K562 (cell line): ENCODE data around the gene GCNT2. TPM values are rescaled to one million over a fixed set of nuclear protein-coding genes. Genes with fewer than 3 reads are reported as not detected.
A peak's percentile ranks its signal among the peaks of the same experiment; 100 is the strongest.

Experiments
- FOXA1 ChIP-seq: fragments of 450-650 bp; IDR thresholded peaks from 2 replicates; pipeline ENCODE4 v1.6.1; 2016; ENCODE audit warnings: mild to moderate bottlenecking, borderline replicate concordance
- HOXB6 ChIP-seq: fragments of 250-450 bp; sonication (Bioruptor Pico); IDR thresholded peaks from 2 replicates; pipeline ENCODE4 v1.5.1; 2022; ENCODE audit warnings: mild to moderate bottlenecking, borderline replicate concordance
- MIER1 ChIP-seq: fragments of 450-650 bp; IDR thresholded peaks from 2 replicates; pipeline ENCODE4 v1.6.1; 2016; ENCODE audit warnings: antibody characterized with exemption, mild to moderate bottlenecking, low read depth
- NFE2 ChIP-seq: IDR thresholded peaks from 2 replicates; pipeline ENCODE4 v1.6.1; 2014; ENCODE audit warnings: antibody characterized with exemption, low read depth
- NUFIP1 ChIP-seq: fragments of 450-650 bp; IDR thresholded peaks from 2 replicates; pipeline ENCODE4 v1.6.1; 2018; ENCODE audit not compliant: partially characterized antibody
- TRIM24 ChIP-seq, 2 experiments: fragments of 450-650 bp; IDR thresholded peaks; 2 replicates each; pipeline ENCODE4 v1.6.1; 2016
- ZNF146 ChIP-seq: IDR thresholded peaks from one replicate; pipeline ENCODE4 v1.6.1; 2018; ENCODE audit warnings: missing compliant biosample characterization; ENCODE audit not compliant: unreplicated experiment
- ZNF551 ChIP-seq: fragments of 250-450 bp; sonication (Bioruptor Pico); IDR thresholded peaks from 2 replicates; pipeline ENCODE4 v1.5.0; 2021; ENCODE audit warnings: mild to moderate bottlenecking, moderate library complexity
- polyA plus RNA-seq, 8 experiments: library from polyadenylated mRNA; depleted of rRNA in 4 of 8; stranded (reverse) in 5 of 8; unstranded in 3 of 8; fragments of >200 nt; fragmentation: Nextera tagmentation in 2 of 8; fragmentation: Illumina TruSeq in 1 of 8; extraction: Ambion mirVana in 2 of 8; extraction: Trizol in 1 of 8; gene quantifications; 2 replicates each; pipeline versions ENCODE4 v1.2.1 to v1.2.3, GENCODE V29; 2011 to 2014; ENCODE audit warnings: inconsistent platforms in 1 of 8, missing spikeins in 1 of 8
- total RNA-seq, 7 experiments: library from RNA; depleted of rRNA in 6 of 7; stranded (reverse); fragments of >200 nt in 6 of 7; fragmentation: Illumina TruSeq in 2 of 7; extraction: Trizol in 2 of 7; gene quantifications; 2 replicates each; pipeline versions ENCODE4 v1.2.1 to v1.2.3, GENCODE V29; 2011 to 2021; ENCODE audit warnings: low replicate concordance in 1 of 7
- TF ChIP-seq, protein P1 (sequence below), 2 experiments: fragments of 450-650 bp; formaldehyde crosslinking in 1 of 2; IDR thresholded peaks; 2 replicates each; pipeline versions ENCODE4 v1.4.0 to v1.6.1; 2014 to 2020; ENCODE audit warnings: mild to moderate bottlenecking in 2 of 2, borderline replicate concordance in 1 of 2, low read depth in 1 of 2
- TF ChIP-seq, protein P2 (sequence below): fragments of 450-650 bp; formaldehyde crosslinking; IDR thresholded peaks from 2 replicates; pipeline ENCODE4 v1.4.0; 2022; ENCODE audit warnings: missing genetic modification characterization
- TF ChIP-seq, protein P3 (sequence below), 2 experiments: fragments of 450-650 bp; IDR thresholded peaks; 2 replicates each; pipeline ENCODE4 v1.6.1; 2016

Gene GCNT2
- total and polyA plus RNA-seq, 9 of the 15 experiments (the other 6 are each of a cell fraction or from before 2014, with no cell fraction given) = 0.78 to 2.6 (median 1.6) TPM

DNA sequence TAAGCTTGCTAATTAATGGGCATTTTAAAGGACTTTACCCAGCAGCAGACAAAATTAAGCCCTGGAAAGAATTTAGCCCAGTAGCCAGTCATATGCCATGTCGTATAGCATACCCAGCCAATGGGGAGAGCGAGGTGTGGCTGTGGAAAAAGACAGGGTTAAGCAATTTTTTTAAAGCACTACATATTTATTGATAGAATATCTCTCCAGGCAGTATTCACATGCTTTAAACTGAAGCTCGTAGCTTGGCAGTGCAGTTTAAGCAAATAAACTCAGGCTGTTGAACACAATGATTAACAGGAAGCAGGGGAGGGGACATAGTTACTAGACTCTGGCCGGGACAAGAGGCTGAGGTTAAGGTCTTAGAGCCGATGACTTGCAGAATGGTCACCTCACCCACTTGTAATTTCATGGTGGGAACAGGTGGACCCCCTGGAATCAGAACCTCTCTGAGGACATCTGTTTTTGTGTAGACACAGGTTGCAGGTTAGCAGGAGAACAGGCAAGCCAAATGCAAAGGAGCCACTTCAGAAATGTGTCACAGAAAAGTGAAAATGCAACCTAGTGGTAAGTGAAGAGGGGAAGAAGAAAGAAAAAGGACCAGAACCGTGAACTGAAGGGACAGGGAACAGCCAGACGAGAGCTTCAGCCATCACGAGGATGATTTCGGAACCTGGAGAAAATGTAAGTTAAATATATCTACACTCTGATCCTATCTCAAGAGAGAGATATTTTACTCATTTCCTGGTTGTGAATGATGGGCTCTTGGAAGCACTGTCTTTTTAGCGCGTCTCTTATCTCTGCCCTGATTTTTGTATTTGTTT is 7.2 kb downstream of the GCNT2 start (continued):
- TF ChIP-seq, protein P1, sequence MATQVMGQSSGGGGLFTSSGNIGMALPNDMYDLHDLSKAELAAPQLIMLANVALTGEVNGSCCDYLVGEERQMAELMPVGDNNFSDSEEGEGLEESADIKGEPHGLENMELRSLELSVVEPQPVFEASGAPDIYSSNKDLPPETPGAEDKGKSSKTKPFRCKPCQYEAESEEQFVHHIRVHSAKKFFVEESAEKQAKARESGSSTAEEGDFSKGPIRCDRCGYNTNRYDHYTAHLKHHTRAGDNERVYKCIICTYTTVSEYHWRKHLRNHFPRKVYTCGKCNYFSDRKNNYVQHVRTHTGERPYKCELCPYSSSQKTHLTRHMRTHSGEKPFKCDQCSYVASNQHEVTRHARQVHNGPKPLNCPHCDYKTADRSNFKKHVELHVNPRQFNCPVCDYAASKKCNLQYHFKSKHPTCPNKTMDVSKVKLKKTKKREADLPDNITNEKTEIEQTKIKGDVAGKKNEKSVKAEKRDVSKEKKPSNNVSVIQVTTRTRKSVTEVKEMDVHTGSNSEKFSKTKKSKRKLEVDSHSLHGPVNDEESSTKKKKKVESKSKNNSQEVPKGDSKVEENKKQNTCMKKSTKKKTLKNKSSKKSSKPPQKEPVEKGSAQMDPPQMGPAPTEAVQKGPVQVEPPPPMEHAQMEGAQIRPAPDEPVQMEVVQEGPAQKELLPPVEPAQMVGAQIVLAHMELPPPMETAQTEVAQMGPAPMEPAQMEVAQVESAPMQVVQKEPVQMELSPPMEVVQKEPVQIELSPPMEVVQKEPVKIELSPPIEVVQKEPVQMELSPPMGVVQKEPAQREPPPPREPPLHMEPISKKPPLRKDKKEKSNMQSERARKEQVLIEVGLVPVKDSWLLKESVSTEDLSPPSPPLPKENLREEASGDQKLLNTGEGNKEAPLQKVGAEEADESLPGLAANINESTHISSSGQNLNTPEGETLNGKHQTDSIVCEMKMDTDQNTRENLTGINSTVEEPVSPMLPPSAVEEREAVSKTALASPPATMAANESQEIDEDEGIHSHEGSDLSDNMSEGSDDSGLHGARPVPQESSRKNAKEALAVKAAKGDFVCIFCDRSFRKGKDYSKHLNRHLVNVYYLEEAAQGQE (IDR thresholded peaks at IDR 0.05; ENCODE audit: borderline replicate concordance) = no peak
- TF ChIP-seq, protein P1 (CRISPR knock-in tag; IDR thresholded peaks at IDR 0.05; ENCODE audit: low read depth) = no peak
- TF ChIP-seq, protein P2, sequence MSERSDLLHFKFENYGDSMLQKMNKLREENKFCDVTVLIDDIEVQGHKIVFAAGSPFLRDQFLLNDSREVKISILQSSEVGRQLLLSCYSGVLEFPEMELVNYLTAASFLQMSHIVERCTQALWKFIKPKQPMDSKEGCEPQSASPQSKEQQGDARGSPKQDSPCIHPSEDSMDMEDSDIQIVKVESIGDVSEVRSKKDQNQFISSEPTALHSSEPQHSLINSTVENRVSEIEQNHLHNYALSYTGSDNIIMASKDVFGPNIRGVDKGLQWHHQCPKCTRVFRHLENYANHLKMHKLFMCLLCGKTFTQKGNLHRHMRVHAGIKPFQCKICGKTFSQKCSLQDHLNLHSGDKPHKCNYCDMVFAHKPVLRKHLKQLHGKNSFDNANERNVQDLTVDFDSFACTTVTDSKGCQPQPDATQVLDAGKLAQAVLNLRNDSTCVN (CRISPR knock-in tag) = no peak
- TF ChIP-seq FOXA1 (no peak), MIER1 (no peak), HOXB6 (no peak), ZNF551 (no peak), TRIM24 (IDR thresholded peaks at IDR 0.05) (no peak), ZNF146 (no peak), NFE2 (peak; percentile 60; the same call in 1 of the 2 replicates), NUFIP1 (no peak)
- TF ChIP-seq, protein P3, sequence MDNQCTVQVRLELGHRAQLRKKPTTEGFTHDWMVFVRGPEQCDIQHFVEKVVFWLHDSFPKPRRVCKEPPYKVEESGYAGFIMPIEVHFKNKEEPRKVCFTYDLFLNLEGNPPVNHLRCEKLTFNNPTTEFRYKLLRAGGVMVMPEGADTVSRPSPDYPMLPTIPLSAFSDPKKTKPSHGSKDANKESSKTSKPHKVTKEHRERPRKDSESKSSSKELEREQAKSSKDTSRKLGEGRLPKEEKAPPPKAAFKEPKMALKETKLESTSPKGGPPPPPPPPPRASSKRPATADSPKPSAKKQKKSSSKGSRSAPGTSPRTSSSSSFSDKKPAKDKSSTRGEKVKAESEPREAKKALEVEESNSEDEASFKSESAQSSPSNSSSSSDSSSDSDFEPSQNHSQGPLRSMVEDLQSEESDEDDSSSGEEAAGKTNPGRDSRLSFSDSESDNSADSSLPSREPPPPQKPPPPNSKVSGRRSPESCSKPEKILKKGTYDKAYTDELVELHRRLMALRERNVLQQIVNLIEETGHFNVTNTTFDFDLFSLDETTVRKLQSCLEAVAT (IDR thresholded peaks at IDR 0.05) = no peak
